ENCODE data around the gene PHKA1.
A peak's percentile ranks its signal among the peaks of the same experiment; 100 is the strongest.
"Not testable (repeated sequence)": the region's sequence is repeated elsewhere in the genome, so short reads cannot be mapped to it uniquely, and the experiment has no call there.

Gene PHKA1

GRCh38 chrX:72576141-72576894, 137.8 kb downstream of the PHKA1 start:
- ChIA-PET POLR2A (ENCODE audit: low non-redundant PET) (no interaction called here), CTCF (no interaction called here)
- DNase-seq (ENCODE audit: low spot score), result peak; percentile 6
- H3K27ac ChIP-seq, result no peak overlapping the region
- TF ChIP-seq, protein P1, sequence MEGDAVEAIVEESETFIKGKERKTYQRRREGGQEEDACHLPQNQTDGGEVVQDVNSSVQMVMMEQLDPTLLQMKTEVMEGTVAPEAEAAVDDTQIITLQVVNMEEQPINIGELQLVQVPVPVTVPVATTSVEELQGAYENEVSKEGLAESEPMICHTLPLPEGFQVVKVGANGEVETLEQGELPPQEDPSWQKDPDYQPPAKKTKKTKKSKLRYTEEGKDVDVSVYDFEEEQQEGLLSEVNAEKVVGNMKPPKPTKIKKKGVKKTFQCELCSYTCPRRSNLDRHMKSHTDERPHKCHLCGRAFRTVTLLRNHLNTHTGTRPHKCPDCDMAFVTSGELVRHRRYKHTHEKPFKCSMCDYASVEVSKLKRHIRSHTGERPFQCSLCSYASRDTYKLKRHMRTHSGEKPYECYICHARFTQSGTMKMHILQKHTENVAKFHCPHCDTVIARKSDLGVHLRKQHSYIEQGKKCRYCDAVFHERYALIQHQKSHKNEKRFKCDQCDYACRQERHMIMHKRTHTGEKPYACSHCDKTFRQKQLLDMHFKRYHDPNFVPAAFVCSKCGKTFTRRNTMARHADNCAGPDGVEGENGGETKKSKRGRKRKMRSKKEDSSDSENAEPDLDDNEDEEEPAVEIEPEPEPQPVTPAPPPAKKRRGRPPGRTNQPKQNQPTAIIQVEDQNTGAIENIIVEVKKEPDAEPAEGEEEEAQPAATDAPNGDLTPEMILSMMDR (conservative IDR thresholded peaks at IDR 0.05; ENCODE audit: low read depth), result no peak

DNA sequence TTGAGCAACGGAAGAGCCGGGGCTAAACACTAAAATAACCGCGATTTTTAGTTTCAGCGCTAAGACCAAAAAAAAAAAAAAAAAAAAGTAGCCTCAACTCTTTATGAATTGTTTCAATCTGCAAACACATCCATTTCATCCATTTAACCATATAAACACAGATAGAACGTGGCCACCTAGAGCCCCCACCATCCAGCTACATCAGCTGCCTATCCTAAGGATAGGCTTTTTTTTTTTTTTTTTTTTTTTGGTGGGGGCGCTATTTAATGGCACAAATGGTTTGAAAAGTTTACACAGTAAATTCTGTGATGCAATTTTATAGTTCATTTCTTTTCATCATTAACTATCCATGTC, 141.0 kb downstream of the PHKA1 start:
- no peak for DNase-seq (ENCODE audit: low spot score)
- ChIA-PET POLR2A (ENCODE audit: low non-redundant PET) (no interaction called here), CTCF (interaction anchor here (0.7 kb wide), 1 partner anchor 36 kb away, joined by 8 read pairs; no protein-coding TSS in a partner anchor)
- no peak overlapping the region for H3K27ac ChIP-seq
- TF ChIP-seq, protein P1 (conservative IDR thresholded peaks at IDR 0.05; ENCODE audit: low read depth), result no peak

DNA sequence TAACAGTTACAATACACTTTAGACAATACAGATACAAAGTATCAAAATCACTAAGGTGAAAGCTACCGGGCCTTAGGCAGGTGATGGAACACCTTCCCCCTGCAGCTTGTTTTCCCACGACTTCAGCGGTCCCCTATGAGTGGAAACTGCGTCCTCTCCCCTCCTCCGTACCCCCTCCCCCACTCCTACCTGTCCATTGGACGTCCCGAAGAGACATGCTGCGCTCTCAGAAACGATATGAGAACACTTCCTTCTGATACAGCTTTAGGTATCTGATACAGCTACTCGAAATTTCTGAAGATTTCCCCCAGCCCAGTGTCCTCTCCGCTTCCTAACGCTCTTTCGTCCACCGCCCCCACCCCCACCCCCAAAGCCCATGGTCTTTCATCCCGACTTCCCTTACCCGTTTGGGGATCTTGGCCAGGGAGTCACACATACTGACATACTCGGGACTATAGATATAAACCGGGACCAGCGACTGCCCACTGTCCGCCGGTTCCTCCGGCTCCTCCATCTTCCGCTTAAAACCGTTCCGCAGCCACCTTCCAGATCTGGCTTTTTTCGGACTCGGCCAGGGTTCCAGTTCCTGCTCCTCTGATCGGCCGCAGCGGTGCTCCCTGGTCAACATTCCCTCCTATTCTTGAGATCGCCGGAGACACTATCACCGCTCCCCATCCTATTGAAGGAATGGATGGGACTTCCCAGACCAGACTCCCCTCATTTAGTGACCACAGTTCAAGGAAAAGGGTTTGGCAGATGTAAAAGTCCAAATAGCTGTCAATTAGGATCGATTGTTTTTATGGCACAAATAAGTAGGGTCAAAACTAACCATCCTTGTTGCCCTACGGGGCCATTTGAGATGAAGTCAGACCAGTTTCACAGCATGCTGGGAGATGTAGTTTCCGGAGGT, 141.6 kb downstream of the PHKA1 start, which contains the start of gene HDAC8:
Gene HDAC8 (minus strand): TSS at position 596 of the 910 bp plus-strand sequence. CDS start 82 bp downstream, at position 514.
- peak within 1 kb of the TSS; percentile 68 for H3K27ac ChIP-seq
- TF ChIP-seq, protein P1 (conservative IDR thresholded peaks at IDR 0.05; ENCODE audit: low read depth), result no peak
- ChIA-PET POLR2A (ENCODE audit: low non-redundant PET) (no interaction called here), CTCF (interaction anchor here (0.7 kb wide), 1 partner anchor 35 kb away, joined by 8 read pairs; no protein-coding TSS in a partner anchor)
- DNase-seq (ENCODE audit: low spot score), result peak; percentile 60

DNA sequence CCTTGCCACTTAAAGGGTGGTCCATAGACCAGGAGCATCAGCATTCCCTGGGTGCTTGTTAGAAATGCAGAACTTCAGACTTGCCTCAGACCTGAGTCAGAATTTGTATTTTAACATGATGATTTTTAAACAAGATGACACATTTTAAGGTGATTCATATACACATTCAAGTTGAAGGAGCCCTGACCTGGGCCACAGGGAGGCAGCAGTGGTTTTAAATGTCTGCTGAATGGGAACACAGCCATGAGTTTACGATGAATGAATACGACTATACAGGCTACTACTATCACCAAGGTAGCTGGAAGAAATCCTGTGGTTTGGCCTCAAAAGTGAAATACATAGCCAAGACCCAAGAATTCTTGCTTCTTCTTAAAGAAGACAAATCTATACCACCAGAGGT, 144.3 kb downstream of the PHKA1 start:
- H3K27ac ChIP-seq, result no peak overlapping the region
- CTCF ChIA-PET, result no interaction called here
- peak; percentile 2 for DNase-seq (ENCODE audit: low spot score)
- POLR2A ChIA-PET (ENCODE audit: low non-redundant PET), result no interaction called here
- TF ChIP-seq, protein P1 (conservative IDR thresholded peaks at IDR 0.05; ENCODE audit: low read depth), result no peak

GRCh38 chrX:72568406-72569092, 145.6 kb downstream of the PHKA1 start:
- TF ChIP-seq, protein P1 (conservative IDR thresholded peaks at IDR 0.05; ENCODE audit: low read depth), result no peak
- DNase-seq (ENCODE audit: low spot score), result no peak
- H3K27ac ChIP-seq, result no peak overlapping the region
- ChIA-PET POLR2A (ENCODE audit: low non-redundant PET) (no interaction called here), CTCF (no interaction called here)

GRCh38 chrX:72566448-72566847, 147.7 kb downstream of the PHKA1 start:
- ChIA-PET CTCF (no interaction called here), POLR2A (ENCODE audit: low non-redundant PET) (no interaction called here)
- DNase-seq (ENCODE audit: low spot score), result no peak
- H3K27ac ChIP-seq, result no peak overlapping the region
- TF ChIP-seq, protein P1 (conservative IDR thresholded peaks at IDR 0.05; ENCODE audit: low read depth), result no peak

DNA sequence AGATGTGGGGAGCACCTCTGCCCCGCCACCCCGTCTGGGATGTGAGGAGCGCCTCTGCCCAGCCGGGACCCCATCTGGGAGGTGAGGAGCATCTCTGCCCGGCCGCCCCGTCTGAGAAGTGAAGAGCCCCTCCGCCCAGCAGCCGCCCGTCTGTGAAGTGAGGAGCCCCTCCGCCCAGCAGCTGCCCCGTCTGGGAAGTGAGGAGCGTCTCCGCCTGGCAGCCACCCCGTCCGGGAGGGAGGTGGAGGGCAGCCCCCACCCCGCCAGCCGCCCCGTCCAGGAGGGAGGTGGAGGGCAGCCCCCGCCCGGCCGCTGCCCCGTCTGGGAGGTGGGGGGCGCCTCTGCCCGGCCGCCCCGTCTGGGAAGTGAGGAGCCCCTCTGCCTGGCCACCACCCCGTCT, 154.5 kb downstream of the PHKA1 start:
- CTCF ChIA-PET; DNase-seq (ENCODE audit: low spot score); POLR2A ChIA-PET (ENCODE audit: low non-redundant PET): not testable (repeated sequence)

More for the DNA sequence above, 154.5 kb downstream of the PHKA1 start:
- not testable (repeated sequence) for H3K27ac ChIP-seq

Measured in RWPE1 (cell line).